Measurements from ENCODE around the gene GYG2. TPM values are rescaled to one million over a fixed set of nuclear protein-coding genes. Genes with fewer than 3 reads are reported as not detected.

The GYG2 gene
- polyA plus RNA-seq, 1 of the 3 experiments (the other 2 are of a cell fraction): 1.8 TPM

GRCh38 chrX:2781226-2781571 lies 47.5 kb upstream of the GYG2 start (continued):
- TF ChIP-seq RXRA (IDR thresholded peaks at IDR 0.05; ENCODE audit: borderline replicate concordance, low read depth) (no peak), TAF1 (IDR thresholded peaks at IDR 0.05; ENCODE audit: borderline replicate concordance, low read depth, low read length) (no peak)

GRCh38 chrX:2781698-2782097 lies 47.0 kb upstream of the GYG2 start:
- ChIA-PET POLR2A (no interaction called here), CTCF (no interaction called here)
- no peak for DNase-seq
- H2AFZ ChIP-seq (ENCODE audit: low read depth): no peak overlapping the region
- no peak for TF ChIP-seq YY1 (IDR thresholded peaks at IDR 0.05; ENCODE audit: low read depth)
- no peak overlapping the region for H3K4me2 ChIP-seq
- H3K9me2 ChIP-seq: no peaks in the 10 kb centered on the region
- no peaks in the 10 kb centered on the region for H4K20me1 ChIP-seq (ENCODE audit: insufficient read depth)
- 34% methylated on average over 6 of the region's 6 CpGs for WGBS (ENCODE audit: low lambda C conversion rate)
- H3K4me1 ChIP-seq (ENCODE audit: control insufficient read depth in 1 of 2, insufficient read depth in 2 of 2, low read depth in 1 of 2, low read length in 1 of 2): no peaks in the 10 kb centered on the region
- H3K36me3 ChIP-seq (replicated peaks in 1 of 2; ENCODE audit: control insufficient read depth in 1 of 2, insufficient read depth in 2 of 2, low read length in 1 of 2): no peaks in the 10 kb centered on the region
- no peak overlapping the region for H3K27ac ChIP-seq (ENCODE audit: low read depth in 2 of 2, low read length in 1 of 2)
- H3K79me2 ChIP-seq (ENCODE audit: insufficient read depth): no peaks in the 10 kb centered on the region
- no peak overlapping the region for H3K4me3 ChIP-seq (ENCODE audit: low read depth in 2 of 2, low read length in 1 of 2)
- no peaks in the 10 kb centered on the region for H3K9me3 ChIP-seq
- H3F3A ChIP-seq (replicated peaks; ENCODE audit: insufficient read depth): no peaks in the 10 kb centered on the region
- peaks cover 15% of the 10 kb centered on the region; the same call in 1 of the 2 replicates for H3K27me3 ChIP-seq (ENCODE audit: insufficient read depth)
- no peak overlapping the region for H3K9ac ChIP-seq

GRCh38 chrX:2782171-2782570 lies 46.6 kb upstream of the GYG2 start:
- TF ChIP-seq MAX (IDR thresholded peaks at IDR 0.05; ENCODE audit: low read depth): no peak
- no peak for TF ChIP-seq SMC3 (IDR thresholded peaks at IDR 0.05; ENCODE audit: low read depth, low read length)
- no peak for TF ChIP-seq FOXJ3 (CRISPR knock-in tag; IDR thresholded peaks at IDR 0.05)
- no peak for TF ChIP-seq TEAD4 (IDR thresholded peaks at IDR 0.05; ENCODE audit: borderline replicate concordance, insufficient read depth)
- no peak for TF ChIP-seq IRF3 (IDR thresholded peaks at IDR 0.05; ENCODE audit: low read depth, low read length)
- no peak for TF ChIP-seq GATA2 (CRISPR knock-in tag; IDR thresholded peaks at IDR 0.05)
- TF ChIP-seq RXRA (IDR thresholded peaks at IDR 0.05; ENCODE audit: borderline replicate concordance, low read depth): no peak
- no peak for TF ChIP-seq NRF1 (IDR thresholded peaks at IDR 0.05; ENCODE audit: low read depth, low read length)
- no peak for TF ChIP-seq RCOR1 (IDR thresholded peaks at IDR 0.05; ENCODE audit: low read length)
- TF ChIP-seq REST (IDR thresholded peaks at IDR 0.05; ENCODE audit: low read depth, low read length): no peak
- TF ChIP-seq GABPA (IDR thresholded peaks at IDR 0.05; ENCODE audit: low read depth): no peak
- TF ChIP-seq RFX5 (IDR thresholded peaks at IDR 0.05; ENCODE audit: low read length): no peak
- TF ChIP-seq FOXM1 (IDR thresholded peaks at IDR 0.05; ENCODE audit: low read depth): no peak
- TF ChIP-seq PBX3 (IDR thresholded peaks at IDR 0.05): no peak
- TF ChIP-seq USF2 (IDR thresholded peaks at IDR 0.05; ENCODE audit: borderline replicate concordance, low read depth, low read length): no peak
- TF ChIP-seq POLR2AphosphoS5 (IDR thresholded peaks at IDR 0.05; ENCODE audit: low read depth, low read length): no peak
- TF ChIP-seq EZH2phosphoT487 (IDR thresholded peaks at IDR 0.05; ENCODE audit: borderline replicate concordance, low read depth): no peak
- no peak for TF ChIP-seq TCF12 (IDR thresholded peaks at IDR 0.05)
- no peak for TF ChIP-seq JUND (IDR thresholded peaks at IDR 0.05)
- Histone ChIP-seq H3K4me3 (ENCODE audit: low read depth in 2 of 2, low read length in 1 of 2) (no peak overlapping the region), H3K79me2 (ENCODE audit: insufficient read depth) (no peaks in the 10 kb centered on the region), H4K20me1 (ENCODE audit: insufficient read depth) (no peaks in the 10 kb centered on the region), H2AFZ (ENCODE audit: low read depth) (no peak overlapping the region), H3K27me3 (ENCODE audit: insufficient read depth) (peaks cover 15% of the 10 kb centered on the region; the same call in 1 of the 2 replicates), H3K9me3 (no peaks in the 10 kb centered on the region), H3F3A (replicated peaks; ENCODE audit: insufficient read depth) (no peaks in the 10 kb centered on the region), H3K9ac (no peak overlapping the region), H3K27ac (ENCODE audit: low read depth in 2 of 2, low read length in 1 of 2) (no peak overlapping the region), H3K4me1 (ENCODE audit: control insufficient read depth in 1 of 2, insufficient read depth in 2 of 2, low read depth in 1 of 2, low read length in 1 of 2) (no peaks in the 10 kb centered on the region), H3K9me2 (no peaks in the 10 kb centered on the region), H3K4me2 (no peak overlapping the region), H3K36me3 (replicated peaks in 1 of 2; ENCODE audit: control insufficient read depth in 1 of 2, insufficient read depth in 2 of 2, low read length in 1 of 2) (no peaks in the 10 kb centered on the region)
- 21% methylated on average over 4 of the region's 4 CpGs for WGBS (ENCODE audit: low lambda C conversion rate)
- DNase-seq: no peak
- ChIA-PET POLR2A (no interaction called here), CTCF (no interaction called here)

Data from SK-N-SH (cell line).